ENCODE results near the gene KIF7. TPM values are rescaled to one million over a fixed set of nuclear protein-coding genes. Genes with fewer than 3 reads are reported as not detected.
A peak's percentile ranks its signal among the peaks of the same experiment; 100 is the strongest.

The KIF7 gene
- total RNA-seq, 6 experiments from 2014 or later, result 0.34 to 0.92 (median 0.48) TPM

- Histone ChIP-seq H3K27ac (no peak overlapping the region), H3K36me3 (no peaks in the 10 kb centered on the region), H3K9me3 (no peaks in the 10 kb centered on the region), H3K4me1 (no peaks in the 10 kb centered on the region), H3K27me3 (no peaks in the 10 kb centered on the region), H3K4me3 (no peak overlapping the region)
- intact Hi-C loops (cut with DNase I), result no loop called here
- DNase-seq (no peak), ATAC-seq (no peak)
- TF ChIP-seq CTCF (IDR thresholded peaks at IDR 0.05) (no peak), POLR2A (IDR thresholded peaks at IDR 0.05) (no peak)
- 100% methylated on average over 1 of the region's 5 CpGs for WGBS (ENCODE audit: insufficient coverage, low coverage, low lambda C conversion rate, missing lambda C conversion rate)
Observed at GRCh38 chr15:89629829-89630228, 25.4 kb downstream of the KIF7 start.

- H3K36me3 ChIP-seq, result no peaks in the 10 kb centered on the region
- intact Hi-C loops (cut with DNase I), result no loop called here
- ATAC-seq (no peak), DNase-seq (peak in 1 of 3 donors; percentile 33)
- WGBS (ENCODE audit: insufficient coverage, low coverage, low lambda C conversion rate, missing lambda C conversion rate), result 86% methylated on average over 12 of the region's 30 CpGs
- no peak for TF ChIP-seq POLR2A (IDR thresholded peaks at IDR 0.05)
- no peak for TF ChIP-seq CTCF (IDR thresholded peaks at IDR 0.05)
- H3K27ac ChIP-seq, result no peak overlapping the region
- H3K9me3 ChIP-seq, result no peaks in the 10 kb centered on the region
- H3K27me3 ChIP-seq, result no peaks in the 10 kb centered on the region
- no peaks in the 10 kb centered on the region for H3K4me1 ChIP-seq
- no peak overlapping the region for H3K4me3 ChIP-seq
Observed at GRCh38 chr15:89628806-89629715, 26.2 kb downstream of the KIF7 start.

- no peak overlapping the region for H3K4me3 ChIP-seq
- H3K9me3 ChIP-seq, result no peaks in the 10 kb centered on the region
- TF ChIP-seq CTCF (IDR thresholded peaks at IDR 0.05), result no peak
- no peak for TF ChIP-seq POLR2A (IDR thresholded peaks at IDR 0.05)
- peak in 1 of 3 donors; percentile 45 for DNase-seq
- no peaks in the 10 kb centered on the region for H3K36me3 ChIP-seq
- H3K27ac ChIP-seq, result no peak overlapping the region
- no peaks in the 10 kb centered on the region for H3K4me1 ChIP-seq
- WGBS (ENCODE audit: insufficient coverage, low coverage, low lambda C conversion rate, missing lambda C conversion rate), result 100% methylated on average over 1 of the region's 21 CpGs
- no peaks in the 10 kb centered on the region for H3K27me3 ChIP-seq
- ATAC-seq, result no peak
- intact Hi-C loops (cut with DNase I), result no loop called here
Observed at GRCh38 chr15:89628301-89628700, 27.0 kb downstream of the KIF7 start.

- H3K27me3 ChIP-seq, result no peaks in the 10 kb centered on the region
- no peaks in the 10 kb centered on the region for H3K4me1 ChIP-seq
- WGBS (ENCODE audit: insufficient coverage, low coverage, low lambda C conversion rate, missing lambda C conversion rate), result no CpG with 5 or more reads among the region's 8 CpGs
- intact Hi-C loops (cut with DNase I), result no loop called here
- TF ChIP-seq POLR2A (IDR thresholded peaks at IDR 0.05) (no peak), CTCF (IDR thresholded peaks at IDR 0.05) (no peak)
- no peak for ATAC-seq
- H3K4me3 ChIP-seq, result no peak overlapping the region
- H3K36me3 ChIP-seq, result no peaks in the 10 kb centered on the region
- no peak overlapping the region for H3K27ac ChIP-seq
- H3K9me3 ChIP-seq, result no peaks in the 10 kb centered on the region
- DNase-seq, result no peak
Observed at GRCh38 chr15:89627256-89627970, 27.9 kb downstream of the KIF7 start.
